DOHH2 (cell line): ENCODE measurements around the gene DUSP8.

Experiments used
- H3F3A ChIP-seq: fragments of 200-600 bp; sonication (generic), shearing (Covaris generic); 2 replicates; pipeline ENCODE4 v1.6.0; 2016; ENCODE audit warnings: antibody characterized with exemption, mild to moderate bottlenecking; ENCODE audit not compliant: control insufficient read depth, insufficient read depth
- H3K27ac ChIP-seq: fragments of 200-600 bp; sonication (generic); 2 replicates; pipeline ENCODE4 v1.5.1; 2014; ENCODE audit warnings: low read depth, mild to moderate bottlenecking, low read length, moderate library complexity
- H3K27me3 ChIP-seq: fragments of 200-600 bp; sonication (generic); 2 replicates; pipeline ENCODE4 v1.6.1; 2014; ENCODE audit warnings: mild to moderate bottlenecking, low read length, mixed read lengths; ENCODE audit not compliant: control insufficient read depth
- H3K36me3 ChIP-seq: fragments of 200-600 bp; sonication (generic); 2 replicates; pipeline ENCODE4 v1.6.1; 2014; ENCODE audit warnings: mild to moderate bottlenecking, low read length, moderate library complexity, mixed read lengths; ENCODE audit not compliant: control insufficient read depth
- H3K4me1 ChIP-seq: fragments of 200-600 bp; sonication (generic); 2 replicates; pipeline ENCODE4 v1.6.1; 2014; ENCODE audit warnings: mild to moderate bottlenecking, low read length, mixed read lengths; ENCODE audit not compliant: control insufficient read depth
- H3K4me2 ChIP-seq: fragments of 200-600 bp; sonication (generic); 2 replicates; pipeline ENCODE4 v1.6.0; 2014; ENCODE audit warnings: mild to moderate bottlenecking, low read length, moderate library complexity
- H3K4me3 ChIP-seq: fragments of 200-600 bp; sonication (generic); 2 replicates; pipeline ENCODE4 v1.5.1; 2014; ENCODE audit warnings: mild to moderate bottlenecking, low read length, mixed read lengths
- H3K79me2 ChIP-seq: fragments of 200-600 bp; sonication (generic); 2 replicates; pipeline ENCODE4 v1.6.1; 2014; ENCODE audit warnings: mild to moderate bottlenecking, low read length, mixed read lengths; ENCODE audit not compliant: control insufficient read depth
- H3K9me2 ChIP-seq: fragments of 200-600 bp; sonication (generic); replicated peaks from 2 replicates; pipeline ENCODE4 v1.6.1; 2014; ENCODE audit warnings: mild to moderate bottlenecking, low read length, mixed read lengths; ENCODE audit not compliant: control insufficient read depth
- H3K9me3 ChIP-seq: fragments of 200-600 bp; sonication (generic); 2 replicates; pipeline ENCODE4 v1.6.1; 2014; ENCODE audit warnings: antibody characterized with exemption, low read length, mixed read lengths; ENCODE audit not compliant: control insufficient read depth, insufficient read depth
- H4K20me1 ChIP-seq: fragments of 200-600 bp; sonication (generic); 2 replicates; pipeline ENCODE4 v1.6.0; 2014; ENCODE audit warnings: low read depth, mild to moderate bottlenecking, antibody characterized with exemption, low read length, moderate library complexity; ENCODE audit not compliant: control insufficient read depth, insufficient read depth
- EZH2phosphoT487 ChIP-seq: fragments of 200-600 bp; sonication (generic); IDR thresholded peaks from 2 replicates; pipeline ENCODE4 v1.6.1; 2017; ENCODE audit warnings: borderline replicate concordance, mild to moderate bottlenecking, antibody characterized with exemption, low read length, moderate library complexity, mixed read lengths
- TF ChIP-seq, protein P1 (sequence below): fragments of 200-600 bp; sonication (generic); IDR thresholded peaks from one replicate; pipeline ENCODE4 v1.5.1; 2014; ENCODE audit warnings: antibody characterized with exemption, mild to moderate bottlenecking, low read depth, low read length; ENCODE audit not compliant: poor library complexity, severe bottlenecking

Gene DUSP8

GRCh38 chr11:1570896-1571759 lies 943 bp downstream of the DUSP8 start:
- Histone ChIP-seq H3K27me3 (peaks cover 46% of the 10 kb centered on the region), H3K4me1 (peaks cover 28% of the 10 kb centered on the region), H3K4me2 (no peak overlapping the region), H3K9me3 (no peaks in the 10 kb centered on the region), H3K27ac (no peak overlapping the region), H3K36me3 (no peaks in the 10 kb centered on the region), H3F3A (no peaks in the 10 kb centered on the region), H3K79me2 (no peaks in the 10 kb centered on the region), H4K20me1 (no peaks in the 10 kb centered on the region), H3K9me2 (no peaks in the 10 kb centered on the region), H3K4me3 (no peak overlapping the region)
- TF ChIP-seq EZH2phosphoT487, result no peak
- TF ChIP-seq, protein P1, sequence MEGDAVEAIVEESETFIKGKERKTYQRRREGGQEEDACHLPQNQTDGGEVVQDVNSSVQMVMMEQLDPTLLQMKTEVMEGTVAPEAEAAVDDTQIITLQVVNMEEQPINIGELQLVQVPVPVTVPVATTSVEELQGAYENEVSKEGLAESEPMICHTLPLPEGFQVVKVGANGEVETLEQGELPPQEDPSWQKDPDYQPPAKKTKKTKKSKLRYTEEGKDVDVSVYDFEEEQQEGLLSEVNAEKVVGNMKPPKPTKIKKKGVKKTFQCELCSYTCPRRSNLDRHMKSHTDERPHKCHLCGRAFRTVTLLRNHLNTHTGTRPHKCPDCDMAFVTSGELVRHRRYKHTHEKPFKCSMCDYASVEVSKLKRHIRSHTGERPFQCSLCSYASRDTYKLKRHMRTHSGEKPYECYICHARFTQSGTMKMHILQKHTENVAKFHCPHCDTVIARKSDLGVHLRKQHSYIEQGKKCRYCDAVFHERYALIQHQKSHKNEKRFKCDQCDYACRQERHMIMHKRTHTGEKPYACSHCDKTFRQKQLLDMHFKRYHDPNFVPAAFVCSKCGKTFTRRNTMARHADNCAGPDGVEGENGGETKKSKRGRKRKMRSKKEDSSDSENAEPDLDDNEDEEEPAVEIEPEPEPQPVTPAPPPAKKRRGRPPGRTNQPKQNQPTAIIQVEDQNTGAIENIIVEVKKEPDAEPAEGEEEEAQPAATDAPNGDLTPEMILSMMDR, result no peak

DNA sequence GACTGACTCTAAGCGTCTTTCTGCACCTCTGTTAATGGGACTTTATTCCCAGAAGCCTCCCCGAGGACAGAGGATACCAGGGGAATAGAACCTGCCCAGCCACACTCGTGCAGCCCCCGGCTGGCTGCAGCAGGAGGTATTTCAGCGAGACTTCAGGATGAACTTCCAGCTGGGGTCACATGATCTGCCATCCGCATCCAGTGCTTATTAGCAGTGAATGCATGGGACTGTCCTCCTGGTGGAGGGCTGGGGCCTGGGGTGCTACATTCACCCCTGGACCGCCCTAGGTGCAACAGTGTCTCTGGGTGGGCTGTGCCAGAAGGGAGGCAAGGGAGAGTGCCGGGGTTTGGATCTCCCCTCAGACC lies 1.6 kb downstream of the DUSP8 start:
- Histone ChIP-seq H3K36me3 (no peaks in the 10 kb centered on the region), H3K9me2 (no peaks in the 10 kb centered on the region), H3K4me2 (no peak overlapping the region), H3K79me2 (no peaks in the 10 kb centered on the region), H3K4me3 (no peak overlapping the region), H4K20me1 (no peaks in the 10 kb centered on the region), H3K27me3 (peaks cover 46% of the 10 kb centered on the region), H3K9me3 (no peaks in the 10 kb centered on the region), H3K4me1 (peaks cover 28% of the 10 kb centered on the region), H3F3A (no peaks in the 10 kb centered on the region), H3K27ac (no peak overlapping the region)
- no peak for TF ChIP-seq EZH2phosphoT487
- TF ChIP-seq, protein P1, result no peak

DNA sequence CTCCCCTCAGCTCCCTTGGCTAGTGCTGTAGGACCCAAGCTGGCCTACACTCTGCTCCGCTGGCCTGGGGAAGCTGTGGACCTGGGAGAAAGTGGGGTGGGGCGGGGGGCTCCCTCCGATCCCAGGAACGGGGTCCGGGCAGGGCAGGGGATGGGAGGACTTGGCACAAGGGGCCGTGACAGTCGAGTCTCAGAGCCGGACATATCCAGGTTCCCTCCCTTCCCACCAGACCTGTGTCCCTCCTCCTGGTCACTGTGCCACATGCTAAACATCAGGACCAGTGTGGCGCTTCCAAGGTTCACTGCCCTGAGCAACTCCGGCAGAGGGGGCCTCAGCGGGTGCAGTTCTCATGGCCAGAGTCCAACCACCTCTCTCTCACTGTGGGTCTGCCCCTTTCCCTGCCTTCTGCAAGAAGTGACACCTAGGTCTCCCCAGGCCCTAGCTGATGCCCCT lies 2.0 kb downstream of the DUSP8 start:
- TF ChIP-seq, protein P1, result no peak
- TF ChIP-seq EZH2phosphoT487, result no peak
- H3K36me3 ChIP-seq, result no peaks in the 10 kb centered on the region
- H3K9me2 ChIP-seq, result no peaks in the 10 kb centered on the region
- H3K27me3 ChIP-seq, result peaks cover 45% of the 10 kb centered on the region
- H3K4me3 ChIP-seq, result no peak overlapping the region
- H3K79me2 ChIP-seq, result no peaks in the 10 kb centered on the region
- peaks cover 28% of the 10 kb centered on the region for H3K4me1 ChIP-seq
- no peaks in the 10 kb centered on the region for H3K9me3 ChIP-seq
- H3K4me2 ChIP-seq, result no peak overlapping the region
- no peaks in the 10 kb centered on the region for H4K20me1 ChIP-seq
- no peak overlapping the region for H3K27ac ChIP-seq
- no peaks in the 10 kb centered on the region for H3F3A ChIP-seq
